ENCODE measurements around the gene BSND.

The BSND gene

GRCh38 chr1:54998677-54999076, at the start of gene BSND:
TSS of gene BSND (plus strand) at chr1:54998933. CDS start at chr1:54999187, 254 bp downstream.
- peaks cover 60% of the 10 kb centered on the region for H3K27me3 ChIP-seq (ENCODE audit: control insufficient read depth, insufficient read depth, low read length)
- H3K4me1 ChIP-seq (ENCODE audit: control insufficient read depth, low read depth, low read length) = peaks cover 25% of the 10 kb centered on the region
- no peaks in the 10 kb centered on the region for H3K36me3 ChIP-seq (ENCODE audit: control insufficient read depth, low read depth, low read length)
- no peaks in the 10 kb centered on the region for H3K9me3 ChIP-seq (ENCODE audit: control insufficient read depth, low read depth, low read length)
- no peak within 1 kb of the TSS for H3K9ac ChIP-seq (ENCODE audit: low read length)
- no peak within 1 kb of the TSS for H3K27ac ChIP-seq (ENCODE audit: low read length)
- H3K4me3 ChIP-seq (ENCODE audit: low read length) = peak within 1 kb of the TSS; percentile 64

GRCh38 chr1:54949053-54949452, 49.7 kb upstream of the BSND start:
- Histone ChIP-seq H3K9ac (ENCODE audit: low read length) (no peak overlapping the region), H3K27ac (ENCODE audit: low read length) (no peak overlapping the region), H3K4me3 (ENCODE audit: low read length) (no peak overlapping the region)

GRCh38 chr1:54950006-54950368, 48.7 kb upstream of the BSND start:
- Histone ChIP-seq H3K9ac (ENCODE audit: low read length) (no peak overlapping the region), H3K27me3 (ENCODE audit: control insufficient read depth, insufficient read depth, low read length) (no peaks in the 10 kb centered on the region), H3K4me3 (ENCODE audit: low read length) (peak overlapping the region; percentile 14), H3K4me1 (ENCODE audit: control insufficient read depth, low read depth, low read length) (peaks cover 7% of the 10 kb centered on the region), H3K27ac (ENCODE audit: low read length) (no peak overlapping the region), H3K36me3 (ENCODE audit: control insufficient read depth, low read depth, low read length) (no peaks in the 10 kb centered on the region), H3K9me3 (ENCODE audit: control insufficient read depth, low read depth, low read length) (no peaks in the 10 kb centered on the region)

More at GRCh38 chr1:54949053-54949452, 49.7 kb upstream of the BSND start:
- H3K4me1 ChIP-seq (ENCODE audit: control insufficient read depth, low read depth, low read length) = peaks cover 7% of the 10 kb centered on the region
- no peaks in the 10 kb centered on the region for H3K9me3 ChIP-seq (ENCODE audit: control insufficient read depth, low read depth, low read length)
- no peaks in the 10 kb centered on the region for H3K36me3 ChIP-seq (ENCODE audit: control insufficient read depth, low read depth, low read length)
- no peaks in the 10 kb centered on the region for H3K27me3 ChIP-seq (ENCODE audit: control insufficient read depth, insufficient read depth, low read length)

DNA sequence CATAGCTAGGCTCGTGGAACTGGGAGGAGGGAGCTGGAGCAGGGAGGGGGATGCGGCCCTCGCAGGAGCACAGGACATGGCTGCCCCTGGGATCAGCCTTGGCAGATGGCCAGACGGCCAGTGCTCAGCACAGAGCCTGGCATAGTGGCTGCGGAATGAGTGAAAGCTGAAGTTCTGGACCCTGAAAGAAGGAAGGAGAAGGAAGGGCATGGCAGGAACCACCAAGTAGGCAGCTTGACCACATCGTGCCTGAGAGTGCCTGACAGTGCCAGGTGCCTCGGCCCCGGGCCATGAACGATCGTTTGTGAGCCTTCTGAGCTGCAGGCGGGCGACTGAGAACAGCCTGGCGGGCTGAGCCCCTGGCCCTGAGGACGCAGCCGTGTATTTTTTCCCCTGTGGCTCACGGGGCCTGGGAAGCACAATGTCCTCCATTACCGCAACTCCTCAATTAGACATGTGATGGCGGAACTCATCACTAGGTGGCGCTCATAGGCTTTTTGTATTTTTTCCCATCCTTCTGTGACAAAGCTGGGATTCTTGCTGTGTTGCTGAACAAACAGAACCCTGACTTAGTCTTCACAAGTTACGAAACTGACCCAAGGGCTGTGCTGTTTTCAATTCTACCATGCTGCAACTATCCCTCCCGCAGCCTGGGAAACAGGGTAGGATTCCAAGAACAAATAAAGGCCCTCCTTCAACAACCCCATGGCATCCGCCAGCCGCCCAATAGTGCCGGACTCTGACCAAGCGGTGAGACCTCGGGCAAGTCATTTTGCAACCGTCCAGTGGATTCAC, 48.2 kb upstream of the BSND start:
- Histone ChIP-seq H3K4me1 (ENCODE audit: control insufficient read depth, low read depth, low read length) (peaks cover 7% of the 10 kb centered on the region), H3K27ac (ENCODE audit: low read length) (no peak overlapping the region), H3K36me3 (ENCODE audit: control insufficient read depth, low read depth, low read length) (no peaks in the 10 kb centered on the region), H3K9me3 (ENCODE audit: control insufficient read depth, low read depth, low read length) (no peaks in the 10 kb centered on the region), H3K9ac (ENCODE audit: low read length) (peak overlapping the region; percentile 18), H3K4me3 (ENCODE audit: low read length) (peak overlapping the region; percentile 14), H3K27me3 (ENCODE audit: control insufficient read depth, insufficient read depth, low read length) (no peaks in the 10 kb centered on the region)

- H3K27me3 ChIP-seq (ENCODE audit: control insufficient read depth, insufficient read depth, low read length) = no peaks in the 10 kb centered on the region
- no peaks in the 10 kb centered on the region for H3K36me3 ChIP-seq (ENCODE audit: control insufficient read depth, low read depth, low read length)
- no peak overlapping the region for H3K27ac ChIP-seq (ENCODE audit: low read length)
- peaks cover 7% of the 10 kb centered on the region for H3K4me1 ChIP-seq (ENCODE audit: control insufficient read depth, low read depth, low read length)
- H3K9ac ChIP-seq (ENCODE audit: low read length) = no peak overlapping the region
- H3K9me3 ChIP-seq (ENCODE audit: control insufficient read depth, low read depth, low read length) = no peaks in the 10 kb centered on the region
- no peak overlapping the region for H3K4me3 ChIP-seq (ENCODE audit: low read length)
Observed at GRCh38 chr1:54951810-54952226, 46.9 kb upstream of the BSND start.

- Histone ChIP-seq H3K27me3 (ENCODE audit: control insufficient read depth, insufficient read depth, low read length) (no peaks in the 10 kb centered on the region), H3K9ac (ENCODE audit: low read length) (no peak overlapping the region), H3K27ac (ENCODE audit: low read length) (no peak overlapping the region), H3K36me3 (ENCODE audit: control insufficient read depth, low read depth, low read length) (no peaks in the 10 kb centered on the region), H3K4me3 (ENCODE audit: low read length) (no peak overlapping the region), H3K4me1 (ENCODE audit: control insufficient read depth, low read depth, low read length) (peaks cover 7% of the 10 kb centered on the region), H3K9me3 (ENCODE audit: control insufficient read depth, low read depth, low read length) (peaks cover 7% of the 10 kb centered on the region)
Observed at GRCh38 chr1:54952950-54953718, 45.6 kb upstream of the BSND start.

GRCh38 chr1:54953846-54954245, 44.9 kb upstream of the BSND start:
- Histone ChIP-seq H3K9me3 (ENCODE audit: control insufficient read depth, low read depth, low read length) (peaks cover 9% of the 10 kb centered on the region), H3K4me1 (ENCODE audit: control insufficient read depth, low read depth, low read length) (peaks cover 7% of the 10 kb centered on the region)

GRCh38 chr1:54955359-54955758, 43.4 kb upstream of the BSND start:
- H3K9ac ChIP-seq (ENCODE audit: low read length) = no peak overlapping the region
- H3K36me3 ChIP-seq (ENCODE audit: control insufficient read depth, low read depth, low read length) = no peaks in the 10 kb centered on the region
- no peak overlapping the region for H3K4me3 ChIP-seq (ENCODE audit: low read length)
- no peaks in the 10 kb centered on the region for H3K27me3 ChIP-seq (ENCODE audit: control insufficient read depth, insufficient read depth, low read length)
- H3K9me3 ChIP-seq (ENCODE audit: control insufficient read depth, low read depth, low read length) = peaks cover 9% of the 10 kb centered on the region
- peaks cover 2% of the 10 kb centered on the region for H3K4me1 ChIP-seq (ENCODE audit: control insufficient read depth, low read depth, low read length)
- no peak overlapping the region for H3K27ac ChIP-seq (ENCODE audit: low read length)

More at GRCh38 chr1:54953846-54954245, 44.9 kb upstream of the BSND start:
- Histone ChIP-seq H3K4me3 (ENCODE audit: low read length) (no peak overlapping the region), H3K36me3 (ENCODE audit: control insufficient read depth, low read depth, low read length) (no peaks in the 10 kb centered on the region), H3K27ac (ENCODE audit: low read length) (no peak overlapping the region), H3K9ac (ENCODE audit: low read length) (no peak overlapping the region), H3K27me3 (ENCODE audit: control insufficient read depth, insufficient read depth, low read length) (no peaks in the 10 kb centered on the region)

GRCh38 chr1:54956726-54957125, 42.0 kb upstream of the BSND start:
- peaks cover 9% of the 10 kb centered on the region for H3K9me3 ChIP-seq (ENCODE audit: control insufficient read depth, low read depth, low read length)
- H3K27ac ChIP-seq (ENCODE audit: low read length) = no peak overlapping the region
- H3K36me3 ChIP-seq (ENCODE audit: control insufficient read depth, low read depth, low read length) = no peaks in the 10 kb centered on the region
- no peaks in the 10 kb centered on the region for H3K27me3 ChIP-seq (ENCODE audit: control insufficient read depth, insufficient read depth, low read length)
- no peak overlapping the region for H3K9ac ChIP-seq (ENCODE audit: low read length)
- H3K4me3 ChIP-seq (ENCODE audit: low read length) = no peak overlapping the region
- peaks cover 6% of the 10 kb centered on the region for H3K4me1 ChIP-seq (ENCODE audit: control insufficient read depth, low read depth, low read length)

- Histone ChIP-seq H3K36me3 (ENCODE audit: control insufficient read depth, low read depth, low read length) (no peaks in the 10 kb centered on the region), H3K9me3 (ENCODE audit: control insufficient read depth, low read depth, low read length) (peaks cover 9% of the 10 kb centered on the region), H3K4me1 (ENCODE audit: control insufficient read depth, low read depth, low read length) (peaks cover 24% of the 10 kb centered on the region), H3K4me3 (ENCODE audit: low read length) (no peak overlapping the region), H3K9ac (ENCODE audit: low read length) (no peak overlapping the region), H3K27me3 (ENCODE audit: control insufficient read depth, insufficient read depth, low read length) (no peaks in the 10 kb centered on the region), H3K27ac (ENCODE audit: low read length) (no peak overlapping the region)
Observed at GRCh38 chr1:54959241-54959640, 39.5 kb upstream of the BSND start.

DNA sequence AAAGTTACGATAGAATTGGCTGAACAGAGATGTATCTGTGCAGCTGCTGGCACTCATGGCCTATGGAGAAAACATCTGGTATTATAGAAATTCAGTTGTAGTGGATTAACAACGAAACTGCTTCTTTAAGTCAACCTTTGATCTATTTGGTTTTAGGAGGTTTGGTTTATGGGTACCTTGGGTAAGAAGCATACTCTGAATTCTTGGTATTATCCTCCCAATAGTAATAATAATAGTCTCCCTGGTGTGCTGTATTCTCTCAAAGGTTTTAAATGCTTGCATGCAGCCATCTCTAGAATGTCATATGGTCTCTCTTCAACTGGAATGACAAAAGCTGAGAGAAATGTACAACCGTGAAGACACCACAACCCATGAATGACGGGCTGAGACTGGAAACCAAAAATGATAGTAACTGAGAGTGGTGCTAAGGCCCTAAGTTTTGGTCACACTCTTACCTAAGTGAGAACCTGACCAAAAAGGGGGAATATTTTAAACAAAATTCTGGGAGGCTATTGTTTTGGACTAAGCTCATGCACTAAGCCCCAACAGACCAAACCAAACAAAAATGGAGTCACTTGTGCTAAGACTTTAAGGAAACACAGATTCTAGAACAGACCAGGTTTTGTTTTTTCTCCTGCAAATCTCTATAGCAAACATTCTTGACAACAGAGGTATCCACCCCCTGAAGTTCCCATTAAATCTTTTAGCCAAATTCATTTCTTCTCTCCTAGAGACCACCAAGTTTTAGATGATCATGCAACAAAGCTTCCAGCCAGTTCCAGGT, 35.9 kb upstream of the BSND start:
- H3K36me3 ChIP-seq (ENCODE audit: control insufficient read depth, low read depth, low read length) = no peaks in the 10 kb centered on the region
- no peaks in the 10 kb centered on the region for H3K27me3 ChIP-seq (ENCODE audit: control insufficient read depth, insufficient read depth, low read length)
- no peak overlapping the region for H3K9ac ChIP-seq (ENCODE audit: low read length)
- peak overlapping the region; percentile 59 for H3K27ac ChIP-seq (ENCODE audit: low read length)
- peaks cover 24% of the 10 kb centered on the region for H3K4me1 ChIP-seq (ENCODE audit: control insufficient read depth, low read depth, low read length)
- peaks cover 5% of the 10 kb centered on the region for H3K9me3 ChIP-seq (ENCODE audit: control insufficient read depth, low read depth, low read length)
- no peak overlapping the region for H3K4me3 ChIP-seq (ENCODE audit: low read length)

All from iPS-18a (cell line).